ENCODE data around the gene ZP3.
"Not testable (repeated sequence)": the region's sequence is repeated elsewhere in the genome, so short reads cannot be mapped to it uniquely, and the experiment has no call there.

Gene ZP3

GRCh38 chr7:76424413-76425111, at the start of gene ZP3:
Gene ZP3, plus strand, starts transcription at chr7:76424950. Its CDS starts 15 bp downstream, at chr7:76424965.
- no peak for DNase-seq

- DNase-seq, result no peak
These were observed 49.5 kb upstream of the ZP3 start for GRCh38 chr7:76375251-76375650.

GRCh38 chr7:76377186-76377918, 47.4 kb upstream of the ZP3 start:
- DNase-seq, result no peak

GRCh38 chr7:76380623-76380966, 44.2 kb upstream of the ZP3 start:
- no peak for DNase-seq

- no peak for DNase-seq
These were observed 42.9 kb upstream of the ZP3 start for GRCh38 chr7:76381814-76382213.

- DNase-seq, result no peak
These were observed 41.4 kb upstream of the ZP3 start for GRCh38 chr7:76383089-76383944.

DNA sequence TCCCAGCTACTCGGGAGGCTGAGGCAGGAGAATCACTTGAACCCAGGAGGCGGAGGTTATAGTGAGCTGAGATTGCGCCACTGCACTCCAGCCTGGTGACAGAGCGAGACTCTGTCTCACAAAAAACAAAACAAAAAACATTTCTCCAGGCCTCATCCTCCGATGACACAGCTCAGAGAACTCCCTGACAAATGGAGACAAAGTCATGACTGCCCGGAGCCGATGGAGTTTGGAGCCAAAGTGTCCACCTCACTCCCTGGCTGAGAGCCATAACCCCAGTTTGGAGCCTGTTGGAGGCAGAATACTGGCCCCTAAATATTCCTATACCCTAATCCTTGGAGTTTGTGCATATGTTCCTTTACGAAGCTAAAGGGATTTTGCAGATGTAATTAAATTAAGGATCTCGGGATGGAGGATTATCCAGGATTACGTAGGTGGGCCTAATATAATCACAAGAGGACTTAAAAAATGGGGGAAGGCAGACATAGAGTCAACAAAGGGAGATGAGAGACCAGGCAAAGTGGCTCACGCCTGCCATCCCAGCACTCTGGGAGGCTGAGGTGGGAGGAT, 38.0 kb upstream of the ZP3 start:
- DNase-seq, result no peak

DNA sequence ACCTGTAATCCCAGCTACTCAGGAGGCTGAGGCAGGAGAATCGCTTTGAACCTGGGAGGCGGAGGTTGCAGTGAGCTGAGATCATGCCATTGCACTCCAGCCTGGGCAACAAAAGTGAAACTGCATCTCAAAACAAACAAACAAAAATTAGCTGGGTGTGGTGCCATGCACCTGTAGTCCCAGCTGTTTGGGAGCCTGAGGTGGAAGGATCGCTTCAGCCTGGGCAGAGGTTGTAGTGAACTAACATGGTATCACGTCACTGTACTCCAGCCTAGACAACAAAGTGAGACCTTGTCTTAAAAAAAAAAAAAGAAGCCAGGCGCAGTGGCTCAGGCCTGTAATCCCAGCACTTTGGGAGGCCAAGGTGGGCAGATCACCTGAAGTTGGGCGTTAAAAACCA, 37.0 kb upstream of the ZP3 start:
- DNase-seq, result not testable (repeated sequence)

- DNase-seq, result no peak
These were observed 34.7 kb upstream of the ZP3 start for GRCh38 chr7:76390092-76390491.

DNA sequence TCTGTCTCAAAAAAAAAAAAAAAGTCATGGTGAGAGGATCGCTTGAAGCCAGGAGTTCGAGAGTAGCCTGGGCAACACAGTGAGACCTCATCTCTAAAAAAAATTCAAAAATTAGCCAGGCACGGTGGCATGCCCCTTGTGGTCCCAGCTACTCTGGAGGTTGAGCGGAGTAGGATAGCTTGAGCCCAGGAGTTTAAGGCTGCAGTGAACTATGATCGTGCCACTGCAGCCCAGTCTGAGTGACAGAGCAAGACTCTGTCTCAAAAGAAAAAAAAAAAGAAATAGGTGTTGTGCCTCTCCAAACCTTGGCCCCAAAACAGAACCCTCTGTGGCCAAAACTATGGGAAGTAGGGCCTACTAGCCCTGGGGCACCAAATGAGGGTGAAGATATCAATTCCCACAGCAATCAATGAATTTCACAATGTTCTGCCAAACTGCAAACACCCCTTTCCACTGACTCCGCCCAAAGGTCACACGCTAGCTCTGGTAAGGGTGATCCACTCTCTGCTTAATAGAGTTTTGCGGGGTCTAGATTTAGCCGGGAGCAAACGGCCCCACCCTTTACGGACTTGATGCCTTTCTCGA, 32.1 kb upstream of the ZP3 start:
- DNase-seq, result no peak

GRCh38 chr7:76393116-76394031, 31.4 kb upstream of the ZP3 start:
- peak; percentile 91 for DNase-seq

DNA sequence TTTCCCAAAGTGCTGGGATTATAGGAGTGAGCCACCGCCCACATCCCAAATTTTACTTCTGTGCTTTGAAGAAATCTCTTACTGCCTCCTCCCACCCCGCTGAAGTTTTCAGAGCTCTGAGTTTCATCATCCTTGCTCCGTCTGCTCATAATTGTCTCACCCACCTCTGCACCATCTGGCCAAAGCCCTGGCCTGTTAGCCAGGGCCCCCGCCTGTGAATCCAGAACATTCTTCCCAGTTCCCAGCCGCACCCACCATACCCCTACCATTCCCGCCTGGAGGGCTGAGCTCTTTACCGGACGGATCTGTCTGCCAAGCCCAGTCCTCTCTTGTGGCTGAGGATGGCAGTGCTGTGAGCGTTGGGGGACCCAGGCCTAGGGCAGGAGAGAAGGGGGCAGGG, 29.8 kb upstream of the ZP3 start:
- DNase-seq, result no peak

DNA sequence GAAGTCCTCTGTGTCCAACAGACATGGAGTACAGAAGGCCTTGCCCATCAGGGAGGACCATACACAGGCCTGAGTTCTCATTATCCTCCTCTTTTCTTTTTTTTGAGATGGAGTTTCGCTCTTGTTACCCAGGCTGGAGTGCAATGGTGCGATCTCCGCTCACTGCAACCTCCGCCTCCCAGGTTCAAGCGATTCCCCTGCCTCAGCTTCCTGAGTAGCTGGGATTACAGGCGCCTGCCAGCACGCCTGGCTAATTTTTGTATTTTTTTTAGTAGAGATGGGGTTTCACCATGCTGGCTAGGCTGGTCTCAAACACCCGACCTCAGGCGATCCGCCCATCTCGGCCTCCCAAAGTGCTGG, 29.2 kb upstream of the ZP3 start:
- not testable (repeated sequence) for DNase-seq

DNA sequence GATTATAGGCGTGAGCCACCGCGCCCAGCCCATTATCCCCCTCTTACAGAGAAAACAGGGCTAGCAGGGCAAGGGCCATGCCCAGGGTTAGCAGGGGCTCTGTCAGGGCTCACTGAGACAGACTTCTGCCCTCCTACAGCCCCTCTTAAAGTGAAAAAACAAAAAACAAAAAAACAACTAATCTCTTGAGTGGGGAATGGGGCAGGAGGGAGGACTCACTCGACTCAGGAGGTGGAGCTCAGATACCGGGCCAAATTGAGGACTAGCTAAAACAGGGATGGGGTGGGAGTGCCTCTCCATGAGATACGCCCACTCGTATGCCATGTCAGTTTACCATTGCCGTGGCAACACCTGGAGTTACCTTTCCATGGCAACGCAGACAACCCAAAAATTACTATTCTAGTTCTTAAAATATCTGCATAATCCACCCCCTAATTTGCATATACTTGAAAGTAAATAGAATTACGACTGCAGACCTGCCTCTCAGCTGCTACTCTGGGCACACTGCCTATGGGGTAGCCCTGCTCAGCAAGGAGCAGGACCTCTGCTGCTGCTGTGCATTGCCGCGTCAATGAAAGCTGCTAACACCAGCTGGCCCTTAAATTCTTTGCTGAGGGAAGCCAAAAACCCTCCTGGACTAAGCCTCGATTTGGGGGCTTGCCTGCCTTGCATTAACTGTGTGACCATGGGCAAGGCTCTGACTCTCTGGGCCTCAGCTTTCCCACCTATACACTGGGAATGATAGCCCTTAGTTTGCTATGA, 28.6 kb upstream of the ZP3 start:
- peak; percentile 46 for DNase-seq

DNA sequence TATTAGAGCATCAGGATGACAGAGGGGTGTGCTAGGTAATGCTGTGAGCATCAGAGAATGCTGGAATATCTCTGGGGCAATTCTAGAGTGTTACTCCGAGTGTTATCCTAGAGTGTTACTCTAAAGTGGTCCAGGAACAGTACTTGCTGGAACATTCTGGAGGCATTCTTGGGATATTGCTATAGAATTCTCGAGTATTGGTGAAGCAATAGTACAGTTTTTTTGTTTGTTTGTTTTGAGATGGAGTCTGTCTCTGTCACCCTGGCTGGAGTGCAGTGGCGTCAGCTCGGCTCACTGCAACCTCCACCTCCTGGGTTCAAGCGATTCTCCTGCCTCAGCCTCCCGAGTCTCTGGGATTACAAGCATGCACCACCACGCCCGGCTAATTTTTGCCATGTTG, 27.9 kb upstream of the ZP3 start:
- no peak for DNase-seq

- peak; percentile 32 for DNase-seq
These were observed 27.2 kb upstream of the ZP3 start for GRCh38 chr7:76397409-76398183.

DNA sequence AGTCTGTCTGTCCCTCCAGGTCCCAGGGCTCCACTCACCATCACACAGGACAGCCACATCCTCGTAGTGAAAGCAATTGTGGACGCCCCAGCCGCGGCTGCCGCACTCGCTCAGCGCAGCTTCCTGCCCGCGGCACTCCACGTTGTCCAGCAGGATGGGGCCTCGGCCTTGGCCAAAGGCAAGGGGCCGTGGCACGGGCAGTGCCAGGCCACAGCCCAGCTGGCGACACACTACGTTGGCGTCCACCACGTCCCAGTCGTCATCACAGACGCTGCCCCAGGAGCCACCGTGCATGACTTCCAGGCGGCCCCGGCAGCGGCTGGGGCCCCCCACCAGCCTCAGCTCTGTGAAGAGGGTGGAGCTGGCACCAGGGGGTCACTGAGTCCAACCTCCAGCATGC, 24.5 kb upstream of the ZP3 start:
- DNase-seq, result no peak

- DNase-seq, result not testable (repeated sequence)
These were observed 21.7 kb upstream of the ZP3 start for GRCh38 chr7:76403097-76403496.

DNA sequence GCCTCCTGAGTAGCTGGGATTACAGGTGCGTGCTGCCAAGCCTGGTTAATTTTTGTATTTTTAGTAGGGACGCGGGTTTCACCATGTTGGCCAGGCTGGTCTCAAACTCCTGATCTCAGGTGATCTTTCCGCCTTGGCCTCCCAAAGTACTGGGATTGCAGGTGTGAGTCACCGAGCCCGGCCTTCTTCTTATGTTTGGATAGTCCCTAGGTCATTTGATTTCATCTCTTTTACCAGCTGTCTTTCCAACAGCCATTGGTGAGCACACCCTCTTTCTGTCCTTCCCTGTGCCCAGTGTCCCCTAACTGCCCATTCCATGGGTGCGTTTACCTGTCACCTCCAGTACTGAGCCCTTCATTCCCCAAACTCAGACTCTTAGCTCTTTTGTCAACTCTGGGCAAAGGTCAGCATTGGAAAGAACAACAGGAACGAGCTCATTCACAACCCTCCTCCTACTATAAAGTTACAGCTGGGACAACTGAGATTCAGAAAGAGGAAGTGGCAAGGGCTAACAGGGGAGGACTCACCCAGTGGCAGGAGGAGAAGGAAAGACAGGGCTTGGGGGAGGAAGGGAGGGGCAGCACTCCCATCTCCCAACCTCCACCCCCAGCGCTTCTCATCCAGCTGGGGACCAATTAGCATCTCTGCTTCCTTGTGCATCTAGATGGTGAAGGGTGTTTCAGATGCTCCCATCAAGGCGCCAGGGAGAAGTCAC, 20.8 kb upstream of the ZP3 start:
- DNase-seq, result no peak

- no peak for DNase-seq
These were observed 19.0 kb upstream of the ZP3 start for GRCh38 chr7:76405738-76406137.
